Fibroblast of skin of right quadriceps (primary cell): ENCODE measurements around the gene ASB5.
"Not testable (repeated sequence)": the region's sequence is repeated elsewhere in the genome, so short reads cannot be mapped to it uniquely, and the experiment has no call there.

ENCODE experiments used
- DNase-seq: peaks from one replicate; pipeline ENCODE4 v3.0.0-alpha.2; 2013

ASB5 gene

DNA sequence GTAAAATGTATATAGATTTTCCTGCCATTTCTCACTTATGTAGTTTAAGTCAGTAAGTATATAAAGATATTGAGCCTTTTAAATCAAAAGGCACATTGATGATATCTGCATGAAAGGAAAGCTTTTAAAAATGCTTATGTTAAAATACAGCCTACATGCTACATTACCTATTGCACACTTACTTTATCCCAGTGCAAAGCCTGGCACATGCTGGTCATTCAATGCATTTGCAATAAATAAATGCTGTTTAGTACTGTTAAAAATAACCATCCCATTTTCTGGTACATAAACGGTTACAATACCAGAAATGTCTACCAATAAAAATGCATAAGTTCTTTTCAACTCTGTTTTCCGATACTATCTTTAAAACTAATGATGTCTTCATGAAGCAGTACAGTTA is 51.5 kb downstream of the ASB5 start:
- DNase-seq = no peak

GRCh38 chr4:176212351-176212750 is 56.7 kb downstream of the ASB5 start:
- not testable (repeated sequence) for DNase-seq

- no peak for DNase-seq
Observed at GRCh38 chr4:176210579-176211296, 58.3 kb downstream of the ASB5 start.

DNA sequence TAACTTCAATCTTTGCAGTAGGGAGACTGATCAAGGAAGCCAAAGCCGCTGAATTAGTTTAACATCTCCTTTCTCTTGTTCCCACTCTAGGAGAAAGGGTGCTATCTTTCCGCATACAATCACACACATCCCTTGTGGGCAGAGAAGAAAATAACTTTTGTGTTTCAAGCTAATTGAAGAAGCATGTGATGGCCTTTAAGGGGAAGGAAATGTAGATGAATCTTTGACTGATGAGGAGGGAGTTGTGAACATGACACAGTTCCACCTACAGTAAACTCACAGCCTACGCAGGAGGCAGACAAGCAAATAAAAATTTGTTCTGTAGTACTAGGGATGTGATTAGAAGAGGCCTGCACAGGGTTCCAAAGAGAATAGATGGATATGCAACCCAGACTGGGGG is 58.9 kb downstream of the ASB5 start:
- DNase-seq = no peak

DNA sequence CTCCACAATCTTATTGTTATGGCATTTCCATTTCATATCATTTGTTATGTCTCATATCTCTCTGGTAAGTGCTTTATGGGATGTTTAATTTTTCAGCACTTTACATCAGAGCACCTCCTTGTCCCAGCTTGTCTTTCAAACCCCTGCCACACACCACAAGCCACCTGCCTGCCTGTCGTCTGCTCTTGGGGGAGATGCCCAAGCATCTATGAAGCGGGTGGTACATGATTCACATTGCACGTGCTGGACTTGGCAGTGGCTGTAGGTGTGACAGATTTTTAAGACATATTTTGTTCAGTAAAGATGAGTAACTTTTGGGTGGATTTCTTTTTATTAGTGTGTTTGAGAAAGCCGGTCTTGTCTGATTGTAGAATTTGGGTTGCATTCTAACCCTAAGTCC is 59.5 kb downstream of the ASB5 start:
- no peak for DNase-seq

DNA sequence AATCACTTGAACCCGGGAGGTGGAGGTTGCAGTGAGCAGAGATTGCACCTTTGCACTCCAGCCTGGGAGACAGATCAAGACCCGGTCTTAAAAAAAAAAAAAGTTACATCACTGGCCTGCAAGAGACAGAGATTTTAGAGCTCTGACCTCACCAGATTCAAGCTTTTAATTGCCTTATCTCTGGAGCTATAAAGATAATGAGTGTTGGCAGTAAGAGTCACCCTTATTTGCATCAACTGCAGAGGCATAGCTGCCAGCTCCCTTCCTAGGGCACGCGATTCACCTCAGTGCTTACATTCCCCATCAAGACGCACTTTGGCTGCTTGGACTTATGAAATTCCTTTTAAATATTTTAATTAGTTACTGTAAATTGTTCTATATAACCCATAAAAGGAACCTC is 61.2 kb downstream of the ASB5 start:
- DNase-seq = no peak

DNA sequence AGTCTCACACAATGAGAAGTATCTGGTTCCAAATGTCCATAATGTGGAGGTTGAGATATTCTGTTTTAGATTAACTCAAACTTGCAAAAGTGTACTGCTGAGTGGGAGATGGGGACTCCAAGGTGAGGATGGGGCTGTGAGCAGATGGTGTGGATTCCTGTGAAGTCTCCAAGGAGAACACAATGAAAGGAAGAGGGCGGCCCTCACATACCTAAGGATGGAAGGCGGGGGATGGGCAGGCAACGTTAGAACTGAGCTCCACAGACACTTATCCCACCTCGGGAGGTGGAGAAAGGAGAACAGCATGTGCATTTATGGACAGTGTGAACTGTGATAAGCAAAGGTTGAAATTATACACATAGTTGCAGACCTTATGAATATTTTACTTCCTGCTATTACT is 63.7 kb downstream of the ASB5 start:
- no peak for DNase-seq

- DNase-seq = no peak
Observed at GRCh38 chr4:176198316-176198903, 70.6 kb downstream of the ASB5 start.

- peak; percentile 91 for DNase-seq
Observed at GRCh38 chr4:176195184-176195978, 73.6 kb downstream of the ASB5 start, which contains the start of gene SPATA4. SPATA4 (minus strand) TSS chr4:176195585; CDS start chr4:176195562, 23 bp downstream.

DNA sequence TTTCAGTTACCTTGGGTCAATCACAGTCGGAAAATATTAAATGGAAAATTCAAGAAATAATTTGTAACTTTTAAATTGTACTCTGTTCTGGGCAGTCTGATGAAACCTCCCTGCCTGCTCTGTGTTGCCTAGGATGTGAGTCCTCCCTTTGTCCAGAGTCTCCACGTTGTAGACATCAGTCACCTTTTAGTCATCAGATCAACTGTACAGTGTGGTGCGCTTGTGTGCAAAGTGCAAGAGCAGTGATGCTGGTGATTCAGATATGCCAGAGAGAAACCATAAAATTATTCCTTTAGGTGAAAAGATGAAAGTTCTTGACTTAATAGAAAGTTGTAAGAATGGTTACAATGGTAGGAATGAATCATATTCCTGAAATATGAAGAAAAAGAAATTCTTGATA is 75.1 kb downstream of the ASB5 start:
- peak; percentile 84 for DNase-seq

DNA sequence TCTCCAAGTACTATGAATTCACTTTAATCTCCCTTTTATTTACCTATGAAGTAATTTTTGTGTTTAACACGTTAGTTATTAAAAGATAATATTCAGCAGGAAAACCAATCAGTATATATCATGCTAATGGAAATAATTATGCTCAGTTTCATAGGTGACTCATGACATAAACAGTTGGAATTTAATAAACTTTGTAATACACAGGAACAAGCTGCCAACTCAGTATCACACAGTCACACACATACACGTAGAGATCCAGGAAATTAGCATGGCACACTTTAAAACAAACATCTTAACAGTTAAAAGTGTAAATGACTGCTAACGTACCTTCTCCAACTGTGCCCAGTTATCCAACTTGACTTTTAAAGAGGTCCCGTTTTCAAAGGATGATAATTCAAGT is 75.9 kb downstream of the ASB5 start:
- peak; percentile 71 for DNase-seq

DNA sequence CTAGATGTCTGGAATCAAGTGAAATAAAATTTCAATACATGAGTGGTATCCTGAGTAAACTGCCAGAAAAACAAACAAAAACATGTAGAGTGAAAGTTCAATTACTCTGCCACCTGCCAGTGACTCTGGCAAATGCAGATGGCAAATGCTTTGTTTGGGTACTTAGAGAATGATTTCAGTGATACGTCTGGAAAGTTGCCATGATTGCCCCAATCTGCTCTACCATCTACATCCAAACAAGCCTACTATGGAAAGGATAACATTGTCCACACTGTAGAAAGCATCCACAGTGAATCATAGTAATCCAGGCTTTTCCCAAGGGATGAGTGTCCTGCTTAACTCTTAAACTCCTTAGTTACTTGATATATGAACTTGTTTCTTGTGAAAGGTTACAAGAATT is 77.0 kb downstream of the ASB5 start:
- peak; percentile 74 for DNase-seq

GRCh38 chr4:176189891-176190795 is 78.9 kb downstream of the ASB5 start:
- peak; percentile 65 for DNase-seq

DNA sequence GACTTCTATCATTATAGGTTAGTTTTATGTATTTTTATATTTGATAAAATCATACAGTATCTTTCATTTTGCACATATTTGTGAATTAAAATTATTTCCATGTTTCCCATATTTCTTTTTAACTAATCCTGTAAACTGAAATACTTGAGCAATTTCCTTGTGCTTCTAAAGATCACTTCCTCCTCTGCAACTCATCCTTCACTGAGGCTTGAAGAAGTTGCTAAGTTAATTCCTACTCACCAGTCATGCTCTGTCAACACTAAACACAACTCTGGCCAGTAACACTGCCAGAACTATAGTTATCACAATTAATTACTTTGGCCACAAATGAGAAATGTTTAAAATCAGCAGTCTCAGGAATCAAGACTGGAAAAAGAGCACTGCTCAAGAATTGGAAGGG is 80.4 kb downstream of the ASB5 start:
- DNase-seq = peak; percentile 6

DNA sequence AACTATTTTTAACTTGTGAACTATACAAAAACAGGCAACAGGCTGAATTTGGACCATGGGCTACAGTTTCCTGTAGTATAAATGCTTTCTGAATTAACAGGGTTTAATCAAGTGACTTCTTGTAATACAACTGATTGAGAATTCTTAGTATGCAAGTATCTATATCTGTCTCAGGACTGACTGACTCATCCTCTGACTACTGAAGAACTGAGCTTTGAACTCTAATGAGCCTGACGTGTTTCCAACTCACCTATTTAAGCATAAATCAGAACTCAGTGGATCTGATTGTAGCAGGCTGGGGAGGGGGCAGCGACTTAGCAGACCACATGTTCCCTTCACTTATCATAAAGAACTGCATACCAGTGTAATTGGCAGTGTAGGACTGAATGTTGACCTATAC is 81.4 kb downstream of the ASB5 start:
- DNase-seq = peak; percentile 46

DNA sequence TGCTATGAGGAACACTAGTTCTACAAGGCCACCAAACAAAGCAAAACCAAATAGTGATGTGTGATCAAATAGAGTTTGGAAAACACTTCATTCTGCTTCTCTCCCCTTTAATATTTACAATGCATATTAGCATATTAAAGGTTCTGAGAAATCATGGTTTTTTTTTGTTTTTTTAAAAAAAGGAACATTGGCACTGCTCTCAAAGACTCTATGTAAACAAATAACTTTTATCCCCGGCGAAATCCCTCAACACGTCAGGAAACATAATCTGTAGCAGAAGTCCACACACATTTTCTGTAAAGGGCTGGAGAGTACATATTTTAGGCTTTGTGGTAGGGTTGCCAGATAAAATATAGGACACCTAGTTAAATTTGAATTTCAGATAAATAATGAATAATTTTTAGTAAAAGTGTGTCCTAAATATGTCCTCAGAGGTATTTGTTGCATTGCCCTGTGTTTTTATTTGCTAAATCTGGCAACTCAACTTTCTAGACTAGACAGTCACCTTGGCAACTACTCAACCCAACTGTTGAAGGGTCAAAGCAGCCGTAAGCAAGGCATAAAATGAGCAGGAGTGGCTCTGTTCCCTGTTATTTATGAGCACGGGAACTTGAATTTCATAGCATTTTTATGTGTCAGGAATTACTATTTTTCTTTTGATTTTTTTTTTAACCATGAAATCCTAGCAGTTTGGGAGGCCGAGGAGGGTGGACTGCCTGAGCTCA is 82.2 kb downstream of the ASB5 start:
- DNase-seq = peak; percentile 8

DNA sequence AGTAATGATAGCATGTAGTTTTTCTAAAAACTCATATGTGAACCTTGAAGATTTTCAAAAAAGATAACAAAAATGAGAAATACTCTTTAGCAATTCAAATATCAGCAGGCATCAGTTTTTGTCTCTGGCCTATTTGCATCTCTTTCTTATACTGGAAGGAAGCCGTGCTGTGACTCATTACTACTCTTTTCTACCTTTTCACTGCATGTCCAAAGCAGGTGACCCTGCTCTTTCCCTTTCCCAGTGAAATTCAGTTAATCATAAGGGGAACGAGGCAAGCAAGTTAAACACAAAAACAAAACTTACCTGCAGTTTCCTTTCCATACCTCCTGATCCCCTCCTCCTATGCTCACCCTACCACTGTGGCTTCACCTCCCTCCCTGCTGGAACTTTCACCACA is 83.0 kb downstream of the ASB5 start:
- no peak for DNase-seq

- peak; percentile 87 for DNase-seq
Observed at GRCh38 chr4:176185051-176185450, 84.0 kb downstream of the ASB5 start.
